ENCODE measurements around the gene TRDN.

The TRDN gene

DNA sequence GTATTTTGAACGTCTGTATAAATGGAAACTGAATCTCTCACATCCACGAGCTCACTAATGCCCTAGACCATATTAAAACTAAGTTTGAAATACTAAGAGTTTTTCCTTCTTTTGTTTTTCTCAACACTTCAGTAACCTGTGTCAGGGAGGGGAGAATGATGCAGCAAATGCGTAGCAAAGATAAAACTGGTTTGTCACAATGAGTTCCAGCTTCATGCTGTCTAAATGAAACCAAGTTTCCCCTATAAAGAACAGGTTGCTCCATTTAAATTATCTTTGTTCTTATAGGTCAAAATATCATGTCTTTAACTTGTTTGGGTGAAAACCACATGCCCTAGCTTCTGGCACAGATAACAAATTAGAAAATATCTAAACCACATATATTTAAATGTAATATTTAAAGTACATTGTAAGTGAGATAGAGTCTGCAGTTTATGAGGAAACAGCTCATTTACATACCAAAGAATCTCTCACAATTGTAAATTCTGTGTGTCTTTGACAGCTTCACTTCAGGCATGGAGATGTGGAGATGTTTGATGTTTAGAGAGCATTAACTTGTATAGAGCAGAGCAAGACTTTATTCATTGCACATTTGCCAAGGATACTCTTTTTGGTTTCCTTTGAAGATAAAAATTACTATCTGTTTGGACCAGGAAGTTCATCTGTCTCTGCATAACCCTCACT lies 7.3 kb downstream of the TRDN start:
- Histone ChIP-seq H3K9me3 (ENCODE audit: control insufficient read depth, low read depth, low read length) (no peaks in the 10 kb centered on the region), H3K4me3 (ENCODE audit: low read length) (no peak overlapping the region), H3K36me3 (ENCODE audit: control insufficient read depth, low read depth, low read length) (no peaks in the 10 kb centered on the region), H3K27ac (ENCODE audit: low read length) (no peak overlapping the region), H3K27me3 (ENCODE audit: control insufficient read depth, insufficient read depth, low read length) (no peaks in the 10 kb centered on the region), H3K4me1 (ENCODE audit: control insufficient read depth, low read depth, low read length) (peaks cover 11% of the 10 kb centered on the region), H3K9ac (ENCODE audit: low read length) (no peak overlapping the region)

DNA sequence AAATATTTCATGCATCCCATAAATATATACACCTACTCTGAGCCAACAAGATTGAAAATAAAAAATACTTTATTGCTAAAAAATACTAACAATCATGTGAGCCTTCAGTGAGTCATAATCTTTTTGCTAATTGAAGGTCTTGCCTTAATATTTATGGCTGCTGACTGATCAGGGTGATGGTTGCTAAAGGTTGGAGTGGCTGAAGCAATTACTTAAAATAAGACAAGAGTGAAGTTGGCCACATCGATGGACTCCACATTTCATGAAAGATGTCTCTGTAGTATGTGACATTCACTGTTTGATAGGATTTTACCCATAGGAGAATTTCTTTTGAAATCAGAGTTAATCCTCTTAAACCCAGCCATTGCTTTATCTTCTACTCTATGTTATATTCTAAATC lies 11.1 kb downstream of the TRDN start:
- peaks cover 11% of the 10 kb centered on the region for H3K4me1 ChIP-seq (ENCODE audit: control insufficient read depth, low read depth, low read length)
- no peaks in the 10 kb centered on the region for H3K36me3 ChIP-seq (ENCODE audit: control insufficient read depth, low read depth, low read length)
- H3K4me3 ChIP-seq (ENCODE audit: low read length): no peak overlapping the region
- no peaks in the 10 kb centered on the region for H3K9me3 ChIP-seq (ENCODE audit: control insufficient read depth, low read depth, low read length)
- no peaks in the 10 kb centered on the region for H3K27me3 ChIP-seq (ENCODE audit: control insufficient read depth, insufficient read depth, low read length)
- H3K9ac ChIP-seq (ENCODE audit: low read length): no peak overlapping the region
- no peak overlapping the region for H3K27ac ChIP-seq (ENCODE audit: low read length)

- Histone ChIP-seq H3K4me3 (ENCODE audit: low read length) (no peak overlapping the region), H3K27me3 (ENCODE audit: control insufficient read depth, insufficient read depth, low read length) (no peaks in the 10 kb centered on the region), H3K9me3 (ENCODE audit: control insufficient read depth, low read depth, low read length) (no peaks in the 10 kb centered on the region), H3K36me3 (ENCODE audit: control insufficient read depth, low read depth, low read length) (no peaks in the 10 kb centered on the region), H3K9ac (ENCODE audit: low read length) (no peak overlapping the region), H3K4me1 (ENCODE audit: control insufficient read depth, low read depth, low read length) (no peaks in the 10 kb centered on the region), H3K27ac (ENCODE audit: low read length) (no peak overlapping the region)
Observed at GRCh38 chr6:123622780-123623179, 14.0 kb downstream of the TRDN start.

DNA sequence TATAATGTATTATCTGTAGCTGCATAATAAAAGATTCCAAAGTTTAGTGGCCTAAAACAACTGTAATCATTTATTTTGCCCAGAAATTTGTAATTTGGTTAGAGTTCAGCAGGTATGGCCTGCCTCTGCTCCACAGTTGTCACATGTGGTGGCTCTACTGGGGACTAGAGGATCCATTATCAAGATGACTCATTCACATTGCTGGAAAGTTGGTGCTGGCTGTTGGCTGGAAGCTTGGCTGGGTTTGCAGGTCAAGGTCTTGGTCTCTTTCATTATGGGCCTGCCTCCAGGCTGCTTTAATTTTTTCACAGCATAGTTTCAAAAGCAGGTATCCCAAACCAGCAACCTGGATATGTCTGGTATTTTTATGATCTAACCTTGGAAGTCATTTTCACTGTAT lies 17.6 kb downstream of the TRDN start:
- Histone ChIP-seq H3K4me1 (ENCODE audit: control insufficient read depth, low read depth, low read length) (no peaks in the 10 kb centered on the region), H3K27me3 (ENCODE audit: control insufficient read depth, insufficient read depth, low read length) (no peaks in the 10 kb centered on the region), H3K9ac (ENCODE audit: low read length) (no peak overlapping the region), H3K27ac (ENCODE audit: low read length) (no peak overlapping the region), H3K9me3 (ENCODE audit: control insufficient read depth, low read depth, low read length) (no peaks in the 10 kb centered on the region), H3K36me3 (ENCODE audit: control insufficient read depth, low read depth, low read length) (no peaks in the 10 kb centered on the region), H3K4me3 (ENCODE audit: low read length) (no peak overlapping the region)

DNA sequence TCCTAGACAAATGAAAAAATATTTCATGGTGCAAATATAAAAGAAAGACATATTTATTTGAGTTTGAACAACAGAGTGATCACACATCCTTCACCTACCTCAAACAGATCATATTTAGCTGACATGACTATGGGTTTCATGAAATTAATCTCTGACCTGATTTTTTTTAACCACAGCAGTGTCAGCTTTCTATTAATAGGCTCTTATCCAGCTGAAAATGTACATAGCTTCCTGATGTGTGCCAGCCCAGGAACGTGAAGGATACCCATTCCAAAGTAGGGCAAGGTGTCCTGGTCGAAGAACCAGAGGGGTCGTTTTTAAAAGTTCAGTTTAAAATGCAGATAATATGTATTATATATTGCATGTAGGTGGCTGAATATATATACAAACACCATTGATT lies 19.8 kb downstream of the TRDN start:
- Histone ChIP-seq H3K4me3 (ENCODE audit: low read length) (no peak overlapping the region), H3K27me3 (ENCODE audit: control insufficient read depth, insufficient read depth, low read length) (no peaks in the 10 kb centered on the region), H3K36me3 (ENCODE audit: control insufficient read depth, low read depth, low read length) (no peaks in the 10 kb centered on the region), H3K9me3 (ENCODE audit: control insufficient read depth, low read depth, low read length) (no peaks in the 10 kb centered on the region), H3K4me1 (ENCODE audit: control insufficient read depth, low read depth, low read length) (peaks cover 5% of the 10 kb centered on the region), H3K9ac (ENCODE audit: low read length) (no peak overlapping the region), H3K27ac (ENCODE audit: low read length) (no peak overlapping the region)

DNA sequence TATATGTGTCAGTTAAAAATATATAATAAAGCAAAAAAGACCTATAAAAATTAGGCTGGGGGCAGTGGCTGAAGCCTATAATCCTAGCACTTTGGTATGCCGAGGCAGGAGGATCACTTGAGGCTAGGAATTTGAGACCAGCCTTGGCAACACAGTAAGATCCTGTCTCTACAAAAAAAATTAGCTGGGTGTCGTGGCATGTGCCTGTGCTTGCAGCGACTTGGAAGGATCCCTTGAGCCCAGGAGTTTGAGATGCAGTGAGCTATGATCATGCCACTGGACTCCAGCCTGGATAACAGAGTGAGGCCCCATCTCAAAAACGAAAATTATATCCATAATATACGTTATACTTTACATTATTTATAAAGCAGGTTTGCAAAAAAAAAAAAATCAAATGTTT lies 20.7 kb downstream of the TRDN start:
- no peaks in the 10 kb centered on the region for H3K36me3 ChIP-seq (ENCODE audit: control insufficient read depth, low read depth, low read length)
- no peak overlapping the region for H3K27ac ChIP-seq (ENCODE audit: low read length)
- no peak overlapping the region for H3K9ac ChIP-seq (ENCODE audit: low read length)
- H3K9me3 ChIP-seq (ENCODE audit: control insufficient read depth, low read depth, low read length): no peaks in the 10 kb centered on the region
- no peaks in the 10 kb centered on the region for H3K27me3 ChIP-seq (ENCODE audit: control insufficient read depth, insufficient read depth, low read length)
- H3K4me1 ChIP-seq (ENCODE audit: control insufficient read depth, low read depth, low read length): peaks cover 5% of the 10 kb centered on the region
- H3K4me3 ChIP-seq (ENCODE audit: low read length): no peak overlapping the region

GRCh38 chr6:123610779-123611178 lies 26.0 kb downstream of the TRDN start:
- Histone ChIP-seq H3K36me3 (ENCODE audit: control insufficient read depth, low read depth, low read length) (no peaks in the 10 kb centered on the region), H3K4me1 (ENCODE audit: control insufficient read depth, low read depth, low read length) (peaks cover 5% of the 10 kb centered on the region), H3K9me3 (ENCODE audit: control insufficient read depth, low read depth, low read length) (no peaks in the 10 kb centered on the region), H3K9ac (ENCODE audit: low read length) (no peak overlapping the region), H3K4me3 (ENCODE audit: low read length) (no peak overlapping the region), H3K27ac (ENCODE audit: low read length) (no peak overlapping the region), H3K27me3 (ENCODE audit: control insufficient read depth, insufficient read depth, low read length) (no peaks in the 10 kb centered on the region)

DNA sequence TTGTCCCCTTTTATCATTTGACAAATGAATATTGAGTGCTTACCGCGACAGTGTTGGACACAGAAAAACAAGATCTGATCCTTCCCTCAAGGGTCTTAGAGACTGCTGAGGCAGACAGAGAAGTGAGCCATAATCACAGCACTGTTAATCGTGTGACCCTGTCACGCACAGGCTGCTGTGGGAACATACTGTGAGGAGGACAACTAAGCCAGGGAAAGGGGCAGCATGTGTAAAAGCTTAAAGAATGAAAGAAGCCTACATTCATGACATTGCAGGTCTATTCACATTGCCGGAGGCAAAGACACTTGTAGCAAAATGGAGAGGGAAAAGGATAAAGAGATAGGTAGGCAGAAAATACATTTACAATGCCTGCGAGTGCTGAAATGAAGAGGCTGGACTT lies 32.7 kb downstream of the TRDN start:
- Histone ChIP-seq H3K36me3 (ENCODE audit: control insufficient read depth, low read depth, low read length) (no peaks in the 10 kb centered on the region), H3K4me3 (ENCODE audit: low read length) (no peak overlapping the region), H3K27me3 (ENCODE audit: control insufficient read depth, insufficient read depth, low read length) (no peaks in the 10 kb centered on the region), H3K9me3 (ENCODE audit: control insufficient read depth, low read depth, low read length) (no peaks in the 10 kb centered on the region), H3K4me1 (ENCODE audit: control insufficient read depth, low read depth, low read length) (no peaks in the 10 kb centered on the region), H3K27ac (ENCODE audit: low read length) (no peak overlapping the region), H3K9ac (ENCODE audit: low read length) (no peak overlapping the region)

DNA sequence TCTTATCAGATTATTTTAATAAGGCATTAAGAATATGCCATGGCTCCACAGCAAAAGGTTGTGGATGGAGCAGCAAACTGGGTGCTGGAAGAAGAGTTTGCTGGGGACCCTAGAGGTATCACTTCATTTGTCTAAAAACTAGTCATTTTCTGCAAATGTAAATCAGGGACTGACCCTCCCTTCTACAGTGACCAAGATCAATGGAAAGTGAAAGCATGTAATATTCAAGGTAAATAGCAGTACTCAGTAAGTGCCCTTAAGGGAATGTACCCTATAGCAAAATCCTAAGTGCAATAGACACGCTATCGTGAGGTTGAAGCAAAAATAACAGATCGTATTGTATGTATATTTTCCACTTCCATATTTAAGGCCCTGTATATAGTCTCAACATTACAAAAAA lies 38.7 kb downstream of the TRDN start:
- no peaks in the 10 kb centered on the region for H3K27me3 ChIP-seq (ENCODE audit: control insufficient read depth, insufficient read depth, low read length)
- H3K27ac ChIP-seq (ENCODE audit: low read length): no peak overlapping the region
- H3K36me3 ChIP-seq (ENCODE audit: control insufficient read depth, low read depth, low read length): no peaks in the 10 kb centered on the region
- no peak overlapping the region for H3K4me3 ChIP-seq (ENCODE audit: low read length)
- no peak overlapping the region for H3K9ac ChIP-seq (ENCODE audit: low read length)
- H3K4me1 ChIP-seq (ENCODE audit: control insufficient read depth, low read depth, low read length): no peaks in the 10 kb centered on the region
- H3K9me3 ChIP-seq (ENCODE audit: control insufficient read depth, low read depth, low read length): no peaks in the 10 kb centered on the region

GRCh38 chr6:123594776-123595175 lies 42.0 kb downstream of the TRDN start:
- H3K4me3 ChIP-seq (ENCODE audit: low read length): no peak overlapping the region
- no peak overlapping the region for H3K27ac ChIP-seq (ENCODE audit: low read length)
- H3K9ac ChIP-seq (ENCODE audit: low read length): no peak overlapping the region
- H3K36me3 ChIP-seq (ENCODE audit: control insufficient read depth, low read depth, low read length): no peaks in the 10 kb centered on the region
- no peaks in the 10 kb centered on the region for H3K9me3 ChIP-seq (ENCODE audit: control insufficient read depth, low read depth, low read length)
- H3K27me3 ChIP-seq (ENCODE audit: control insufficient read depth, insufficient read depth, low read length): no peaks in the 10 kb centered on the region
- peaks cover 5% of the 10 kb centered on the region for H3K4me1 ChIP-seq (ENCODE audit: control insufficient read depth, low read depth, low read length)

GRCh38 chr6:123592426-123592825 lies 44.3 kb downstream of the TRDN start:
- no peak overlapping the region for H3K27ac ChIP-seq (ENCODE audit: low read length)
- H3K36me3 ChIP-seq (ENCODE audit: control insufficient read depth, low read depth, low read length): no peaks in the 10 kb centered on the region
- no peak overlapping the region for H3K9ac ChIP-seq (ENCODE audit: low read length)
- no peaks in the 10 kb centered on the region for H3K27me3 ChIP-seq (ENCODE audit: control insufficient read depth, insufficient read depth, low read length)
- no peaks in the 10 kb centered on the region for H3K9me3 ChIP-seq (ENCODE audit: control insufficient read depth, low read depth, low read length)
- H3K4me1 ChIP-seq (ENCODE audit: control insufficient read depth, low read depth, low read length): peaks cover 23% of the 10 kb centered on the region
- no peak overlapping the region for H3K4me3 ChIP-seq (ENCODE audit: low read length)

DNA sequence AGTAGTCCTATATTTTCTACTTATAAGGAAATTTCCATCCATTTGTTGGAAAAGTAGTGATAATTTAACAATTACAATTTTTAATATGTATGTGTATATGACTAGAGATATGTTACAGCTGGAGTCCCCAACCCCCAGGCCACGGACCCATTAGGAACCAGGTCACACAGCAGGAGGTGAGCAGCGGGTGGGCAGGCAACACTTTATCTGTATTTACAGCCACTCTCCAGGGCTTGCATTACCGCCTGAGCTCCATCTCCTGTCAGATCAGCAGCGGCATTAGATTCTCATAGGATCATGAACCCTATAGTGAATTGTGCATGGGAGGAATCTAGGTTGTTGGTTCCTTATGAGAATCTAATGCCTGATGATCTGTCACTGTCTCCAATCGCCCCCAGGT lies 46.8 kb downstream of the TRDN start:
- Histone ChIP-seq H3K9me3 (ENCODE audit: control insufficient read depth, low read depth, low read length) (no peaks in the 10 kb centered on the region), H3K27me3 (ENCODE audit: control insufficient read depth, insufficient read depth, low read length) (no peaks in the 10 kb centered on the region), H3K36me3 (ENCODE audit: control insufficient read depth, low read depth, low read length) (no peaks in the 10 kb centered on the region), H3K4me3 (ENCODE audit: low read length) (no peak overlapping the region), H3K27ac (ENCODE audit: low read length) (no peak overlapping the region), H3K4me1 (ENCODE audit: control insufficient read depth, low read depth, low read length) (peaks cover 23% of the 10 kb centered on the region), H3K9ac (ENCODE audit: low read length) (no peak overlapping the region)

Measured in iPS-18a (cell line).